HG02642 (cell line): ENCODE measurements around the gene LPCAT2.

ENCODE experiments used
- ATAC-seq: cut with Tn5 transposase; IDR thresholded peaks from one replicate; pipeline ENCODE4 v1.9.1; 2021; ENCODE audit warnings: mild to moderate bottlenecking; ENCODE audit not compliant: unreplicated experiment, poor library complexity

LPCAT2 gene

DNA sequence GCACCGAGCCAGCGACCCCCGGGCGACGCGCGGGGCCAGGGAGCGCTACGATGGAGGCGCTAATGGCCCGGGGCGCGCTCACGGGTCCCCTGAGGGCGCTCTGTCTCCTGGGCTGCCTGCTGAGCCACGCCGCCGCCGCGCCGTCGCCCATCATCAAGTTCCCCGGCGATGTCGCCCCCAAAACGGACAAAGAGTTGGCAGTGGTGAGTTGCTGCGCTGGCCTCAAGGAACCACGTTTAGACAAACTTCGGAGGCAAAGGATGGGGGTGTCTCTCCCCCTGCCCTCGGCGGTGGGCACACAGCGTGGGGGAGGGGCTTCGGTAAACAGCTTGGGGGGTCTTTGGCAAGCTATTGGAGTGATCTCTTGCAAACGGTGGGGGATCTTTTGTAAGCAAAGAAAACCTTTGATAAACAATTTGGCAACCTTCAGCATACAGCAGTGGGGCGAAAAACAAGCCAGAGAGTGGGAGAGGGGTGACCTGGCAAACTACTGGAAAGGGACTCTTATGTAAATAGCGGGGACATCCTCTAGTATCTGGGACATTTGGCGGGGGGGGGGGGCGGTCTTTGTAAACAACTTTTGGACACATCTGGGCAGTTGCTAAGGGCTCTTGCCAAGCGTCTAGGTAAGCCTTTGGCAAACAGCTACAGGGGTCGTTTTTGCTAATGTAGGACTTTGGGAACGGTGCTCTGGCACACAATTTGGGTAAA is 29.3 kb upstream of the LPCAT2 start:
- ATAC-seq: no peak

GRCh38 chr16:55480228-55480655 is 28.6 kb upstream of the LPCAT2 start:
- no peak for ATAC-seq

DNA sequence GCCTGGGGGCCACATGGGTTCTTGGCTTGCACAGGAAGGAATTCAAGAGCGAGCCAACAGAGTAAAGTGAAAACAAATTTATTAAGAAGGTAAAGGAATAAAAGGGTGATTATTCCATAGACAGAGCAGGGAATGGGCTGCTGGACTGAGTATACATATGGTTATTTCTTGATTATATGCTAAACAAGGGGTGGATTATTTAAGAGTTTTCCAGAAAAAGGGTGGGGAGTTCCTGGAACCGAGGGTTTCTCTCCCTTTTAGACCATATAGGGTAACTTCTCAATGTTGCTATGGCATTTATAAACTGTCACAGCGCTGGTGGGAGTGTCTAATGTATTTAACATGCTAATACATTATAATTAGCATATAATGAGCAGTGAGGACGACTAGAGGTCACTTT is 27.8 kb upstream of the LPCAT2 start:
- ATAC-seq: no peak

- ATAC-seq: no peak
Measured at GRCh38 chr16:55482056-55482455, 26.8 kb upstream of the LPCAT2 start.

DNA sequence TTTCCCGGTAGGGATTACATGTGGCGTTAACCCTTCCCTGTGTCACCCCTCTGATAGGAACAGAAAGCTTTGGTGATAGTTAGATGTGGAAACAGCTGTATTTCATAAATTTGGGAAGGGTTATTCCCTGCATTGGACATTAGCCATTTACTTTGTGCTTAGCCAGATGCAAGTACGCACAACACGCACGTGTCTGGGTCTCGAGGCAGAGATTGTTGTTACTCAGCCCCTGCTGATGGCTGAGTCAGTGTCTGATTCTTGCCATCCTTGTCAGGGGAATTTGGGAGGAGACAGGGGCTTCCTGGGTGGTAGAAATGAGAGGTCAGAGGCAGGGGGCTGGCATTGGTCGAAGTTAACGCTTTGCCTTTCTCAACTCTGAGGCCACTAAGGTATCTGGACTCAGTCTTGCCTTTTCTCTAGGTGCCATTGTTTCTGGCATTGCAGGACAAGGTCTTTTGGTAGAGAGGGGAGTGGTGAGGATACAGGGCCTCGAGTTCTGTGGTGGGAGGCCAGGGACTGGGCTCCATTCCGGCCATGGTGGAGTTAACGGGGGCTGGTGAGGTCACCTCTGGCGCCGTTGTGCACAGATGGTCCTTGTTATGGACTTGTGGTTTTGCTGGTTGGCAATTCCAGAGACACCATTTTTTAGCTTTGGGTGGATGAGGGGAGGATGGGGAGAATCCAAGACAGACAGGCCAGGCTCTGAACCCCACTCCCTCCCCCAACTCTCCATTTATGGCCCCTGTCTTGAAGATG is 21.6 kb upstream of the LPCAT2 start:
- ATAC-seq: no peak

GRCh38 chr16:55488306-55488705 is 20.6 kb upstream of the LPCAT2 start:
- ATAC-seq: no peak

GRCh38 chr16:55489119-55489955 is 19.5 kb upstream of the LPCAT2 start:
- ATAC-seq: no peak

- ATAC-seq: no peak
Measured at GRCh38 chr16:55489956-55490265, 19.0 kb upstream of the LPCAT2 start.

GRCh38 chr16:55490301-55490700 is 18.6 kb upstream of the LPCAT2 start:
- ATAC-seq: no peak

- ATAC-seq: no peak
Measured at GRCh38 chr16:55491691-55492090, 17.2 kb upstream of the LPCAT2 start.

- ATAC-seq: no peak
Measured at GRCh38 chr16:55492756-55493380, 16.0 kb upstream of the LPCAT2 start.

GRCh38 chr16:55494994-55495421 is 13.9 kb upstream of the LPCAT2 start:
- no peak for ATAC-seq

GRCh38 chr16:55495616-55496289 is 13.1 kb upstream of the LPCAT2 start:
- no peak for ATAC-seq

GRCh38 chr16:55496509-55497145 is 12.2 kb upstream of the LPCAT2 start:
- no peak for ATAC-seq

GRCh38 chr16:55497558-55497957 is 11.3 kb upstream of the LPCAT2 start:
- ATAC-seq: no peak

- ATAC-seq: no peak
Measured at GRCh38 chr16:55498101-55498500, 10.8 kb upstream of the LPCAT2 start.

- ATAC-seq: no peak
Measured at GRCh38 chr16:55499281-55499680, 9.6 kb upstream of the LPCAT2 start.

GRCh38 chr16:55499951-55500529 is 8.8 kb upstream of the LPCAT2 start:
- ATAC-seq: no peak

DNA sequence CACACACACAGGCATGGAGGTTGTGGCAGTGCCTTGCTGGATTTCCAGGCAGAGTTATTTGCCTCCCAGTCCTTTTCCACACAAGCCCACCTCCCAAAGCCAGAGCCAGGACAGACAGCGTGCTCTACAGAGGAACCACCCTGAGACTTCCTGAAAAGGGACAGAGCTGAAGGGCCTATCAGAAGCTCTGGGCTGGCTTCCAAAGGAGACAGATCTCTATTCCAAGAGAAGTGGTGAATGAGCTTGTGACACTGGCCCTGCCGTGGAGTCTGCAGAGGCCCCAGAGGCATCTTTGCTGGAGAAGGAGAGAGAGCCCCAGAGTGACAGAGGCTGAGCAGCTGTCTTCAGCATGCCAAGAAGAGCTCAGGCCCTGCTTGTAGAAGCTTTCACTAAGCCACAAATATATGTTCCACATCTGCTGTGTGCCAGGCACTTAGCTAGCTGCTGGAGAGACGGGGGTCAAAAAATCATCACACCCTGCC is 8.3 kb upstream of the LPCAT2 start:
- no peak for ATAC-seq
